ENCODE results near the gene PRRG2. TPM values are rescaled to one million over a fixed set of nuclear protein-coding genes. Genes with fewer than 3 reads are reported as not detected.
A peak's percentile ranks its signal among the peaks of the same experiment; 100 is the strongest.
"Not testable (repeated sequence)": the region's sequence is repeated elsewhere in the genome, so short reads cannot be mapped to it uniquely, and the experiment has no call there.

PRRG2 gene
- total RNA-seq, 6 experiments from 2014 or later = 0.33 to 0.69 (median 0.42) TPM

DNA sequence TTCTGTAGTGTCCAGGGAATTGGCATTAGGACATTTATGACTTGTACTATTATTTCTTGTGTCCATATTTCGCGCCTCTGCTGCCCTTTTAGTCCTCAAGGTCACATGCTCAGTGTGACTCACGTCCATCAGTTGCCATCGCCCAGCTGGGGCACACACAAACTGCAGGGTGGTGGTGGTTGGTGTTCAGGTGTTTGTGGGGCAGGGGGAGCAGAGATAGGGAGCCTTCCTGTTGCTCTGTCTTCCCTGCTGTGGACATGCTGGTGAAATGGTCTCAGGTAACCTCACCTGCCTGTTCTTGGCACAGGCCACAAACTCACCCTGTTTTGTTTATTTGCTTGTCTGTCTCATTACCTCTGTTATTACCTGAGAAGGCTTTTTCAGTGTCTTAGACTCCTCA is 32.3 kb downstream of the PRRG2 start:
- TF ChIP-seq, protein P1, sequence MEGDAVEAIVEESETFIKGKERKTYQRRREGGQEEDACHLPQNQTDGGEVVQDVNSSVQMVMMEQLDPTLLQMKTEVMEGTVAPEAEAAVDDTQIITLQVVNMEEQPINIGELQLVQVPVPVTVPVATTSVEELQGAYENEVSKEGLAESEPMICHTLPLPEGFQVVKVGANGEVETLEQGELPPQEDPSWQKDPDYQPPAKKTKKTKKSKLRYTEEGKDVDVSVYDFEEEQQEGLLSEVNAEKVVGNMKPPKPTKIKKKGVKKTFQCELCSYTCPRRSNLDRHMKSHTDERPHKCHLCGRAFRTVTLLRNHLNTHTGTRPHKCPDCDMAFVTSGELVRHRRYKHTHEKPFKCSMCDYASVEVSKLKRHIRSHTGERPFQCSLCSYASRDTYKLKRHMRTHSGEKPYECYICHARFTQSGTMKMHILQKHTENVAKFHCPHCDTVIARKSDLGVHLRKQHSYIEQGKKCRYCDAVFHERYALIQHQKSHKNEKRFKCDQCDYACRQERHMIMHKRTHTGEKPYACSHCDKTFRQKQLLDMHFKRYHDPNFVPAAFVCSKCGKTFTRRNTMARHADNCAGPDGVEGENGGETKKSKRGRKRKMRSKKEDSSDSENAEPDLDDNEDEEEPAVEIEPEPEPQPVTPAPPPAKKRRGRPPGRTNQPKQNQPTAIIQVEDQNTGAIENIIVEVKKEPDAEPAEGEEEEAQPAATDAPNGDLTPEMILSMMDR (IDR thresholded peaks at IDR 0.05) = no peak
- peak overlapping the region; percentile 96 for H3K27ac Mint-ChIP-seq

GRCh38 chr19:49614096-49614833 is 33.1 kb downstream of the PRRG2 start:
- TF ChIP-seq, protein P1 (IDR thresholded peaks at IDR 0.05) = peak; percentile 72
- Mint-ChIP-seq H3K27ac (peak overlapping the region; percentile 96), H3K9me3 (no peaks in the 10 kb centered on the region), H3K27me3 (ENCODE audit: insufficient read depth) (peaks cover 4% of the 10 kb centered on the region), H3K36me3 (ENCODE audit: low read depth) (peaks cover 13% of the 10 kb centered on the region; the same call in 1 of the 2 replicates), H3K4me3 (peak overlapping the region; percentile 78), H3K4me1 (ENCODE audit: low read depth) (peaks cover 29% of the 10 kb centered on the region)
- peak; percentile 89 for DNase-seq

More for the DNA sequence above, 32.3 kb downstream of the PRRG2 start:
- DNase-seq = peak; percentile 23
- Mint-ChIP-seq H3K27me3 (ENCODE audit: insufficient read depth) (peaks cover 2% of the 10 kb centered on the region), H3K36me3 (ENCODE audit: low read depth) (peaks cover 8% of the 10 kb centered on the region; the same call in 1 of the 2 replicates), H3K4me1 (ENCODE audit: low read depth) (peaks cover 29% of the 10 kb centered on the region), H3K9me3 (no peaks in the 10 kb centered on the region), H3K4me3 (peak overlapping the region; percentile 78)

GRCh38 chr19:49615861-49616260 is 34.7 kb downstream of the PRRG2 start:
- Mint-ChIP-seq H3K27me3 (ENCODE audit: insufficient read depth) (peaks cover 2% of the 10 kb centered on the region), H3K4me3 (no peak overlapping the region), H3K4me1 (ENCODE audit: low read depth) (peaks cover 29% of the 10 kb centered on the region), H3K9me3 (no peaks in the 10 kb centered on the region), H3K27ac (no peak overlapping the region), H3K36me3 (ENCODE audit: low read depth) (peaks cover 13% of the 10 kb centered on the region; the same call in 1 of the 2 replicates)
- DNase-seq = no peak
- TF ChIP-seq, protein P1 (IDR thresholded peaks at IDR 0.05) = no peak

GRCh38 chr19:49616532-49616931 is 35.4 kb downstream of the PRRG2 start:
- H3K27me3 Mint-ChIP-seq (ENCODE audit: insufficient read depth) = peaks cover 2% of the 10 kb centered on the region; the same call in 1 of the 2 replicates
- TF ChIP-seq, protein P1 (IDR thresholded peaks at IDR 0.05) = no peak
- H3K9me3 Mint-ChIP-seq = no peaks in the 10 kb centered on the region
- H3K27ac Mint-ChIP-seq = no peak overlapping the region
- DNase-seq = no peak
- H3K4me3 Mint-ChIP-seq = no peak overlapping the region
- peaks cover 29% of the 10 kb centered on the region for H3K4me1 Mint-ChIP-seq (ENCODE audit: low read depth)
- H3K36me3 Mint-ChIP-seq (ENCODE audit: low read depth) = peaks cover 16% of the 10 kb centered on the region

- no peak for DNase-seq
- Mint-ChIP-seq H3K9me3 (no peaks in the 10 kb centered on the region), H3K27ac (no peak overlapping the region), H3K4me3 (no peak overlapping the region), H3K4me1 (ENCODE audit: low read depth) (peaks cover 29% of the 10 kb centered on the region), H3K27me3 (ENCODE audit: insufficient read depth) (peaks cover 2% of the 10 kb centered on the region; the same call in 1 of the 2 replicates), H3K36me3 (ENCODE audit: low read depth) (peaks cover 20% of the 10 kb centered on the region)
- TF ChIP-seq, protein P1 (IDR thresholded peaks at IDR 0.05) = no peak
Measured at GRCh38 chr19:49616945-49617344, 35.8 kb downstream of the PRRG2 start.

- H3K36me3 Mint-ChIP-seq (ENCODE audit: low read depth) = peaks cover 25% of the 10 kb centered on the region
- H3K9me3 Mint-ChIP-seq; H3K27me3 Mint-ChIP-seq (ENCODE audit: insufficient read depth); DNase-seq; H3K4me3 Mint-ChIP-seq; H3K27ac Mint-ChIP-seq: not testable (repeated sequence)
- H3K4me1 Mint-ChIP-seq (ENCODE audit: low read depth) = peaks cover 23% of the 10 kb centered on the region
Measured at GRCh38 chr19:49617860-49618259, 36.7 kb downstream of the PRRG2 start.

Measured in HFFc6 (cell line).